MCF 10A (cell line): ENCODE results near the gene MTUS2. TPM values are rescaled to one million over a fixed set of nuclear protein-coding genes. Genes with fewer than 3 reads are reported as not detected.

ENCODE experiments used
- BruUV-seq: library from RNA; stranded (reverse); fragments of 400-500 nt; replicated peaks from 2 replicates; lab custom pipeline; 2021; lab: Mats Ljungman, UMichigan
- CTCF ChIA-PET: fragments of 300-600 bp; sonication (Branson Sonifier 250); formaldehyde crosslinking; extraction: SDS; loops from one replicate; lab custom pipeline; 2021; ENCODE audit warnings: antibody characterized with exemption, inconsistent platforms; lab: Yijun Ruan, JAX
- POLR2A ChIA-PET: fragments of 300-600, 350-650 bp; sonication (Branson Sonifier 250); formaldehyde crosslinking; extraction: SDS; loops from one replicate; lab custom pipeline; 2020; ENCODE audit warnings: antibody characterized with exemption, inconsistent platforms; lab: Yijun Ruan, JAX
- DNase-seq: peaks from one replicate; pipeline ENCODE4 v3.0.0-alpha.2; 2018; ENCODE audit not compliant: unreplicated experiment
- H3K27ac Mint-ChIP-seq: one replicate; pipeline ENCODE4 v1.8.0; 2022; ENCODE audit warnings: mild to moderate bottlenecking, low read depth, mixed read lengths; ENCODE audit not compliant: unreplicated experiment
- H3K27me3 Mint-ChIP-seq: one replicate; pipeline ENCODE4 v1.8.0; 2022; ENCODE audit warnings: mixed read lengths; ENCODE audit not compliant: insufficient read depth, unreplicated experiment
- H3K36me3 Mint-ChIP-seq: one replicate; pipeline ENCODE4 v1.8.0; 2022; ENCODE audit warnings: mild to moderate bottlenecking, moderate library complexity, mixed read lengths; ENCODE audit not compliant: insufficient read depth, unreplicated experiment
- H3K4me1 Mint-ChIP-seq: one replicate; pipeline ENCODE4 v1.8.0; 2022; ENCODE audit warnings: mixed read lengths; ENCODE audit not compliant: insufficient read depth, unreplicated experiment
- H3K4me3 Mint-ChIP-seq: one replicate; pipeline ENCODE4 v1.8.0; 2022; ENCODE audit warnings: mild to moderate bottlenecking, moderate library complexity, mixed read lengths; ENCODE audit not compliant: unreplicated experiment
- H3K9me3 Mint-ChIP-seq: one replicate; pipeline ENCODE4 v1.8.0; 2022; ENCODE audit warnings: mixed read lengths; ENCODE audit not compliant: unreplicated experiment
- intact Hi-C: fragments of 100-400 bp; cut with micrococcal nuclease; formaldehyde crosslinking; loops from 2 replicates; pipeline ENCODE4 v1.14.1; 2022
- total RNA-seq: library from RNA; stranded (reverse); gene quantifications from 2 replicates; pipeline ENCODE4 v1.2.3, GENCODE V29; 2022
- TF ChIP-seq, protein P1 (sequence below): fragments of 200-600 bp; IDR thresholded peaks from one replicate; pipeline ENCODE4 v1.8.0; 2022; ENCODE audit warnings: antibody characterized with exemption, mild to moderate bottlenecking; ENCODE audit not compliant: unreplicated experiment

Gene MTUS2
- total RNA-seq, 1 experiment from 2014 or later: not detected

DNA sequence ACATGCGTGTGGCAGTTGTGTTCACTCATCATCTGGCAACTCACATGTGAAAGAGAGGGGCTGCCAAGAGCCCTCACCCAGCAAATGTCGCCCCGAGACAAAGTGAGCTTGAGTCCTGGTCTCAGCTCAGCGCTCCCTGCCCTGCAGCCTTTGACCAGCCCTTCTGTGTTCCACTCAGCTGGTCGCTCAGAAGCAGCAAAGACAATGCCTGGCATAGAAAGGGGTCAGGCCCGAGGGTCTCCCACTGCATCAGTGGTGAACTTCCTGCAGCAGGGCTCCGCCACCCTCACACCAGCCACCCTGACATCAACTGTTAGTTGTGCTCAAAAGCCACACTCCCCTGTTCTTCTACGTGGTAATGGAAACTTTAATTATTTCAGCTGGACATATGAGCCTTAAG lies 707.4 kb downstream of the MTUS2 start:
- H3K27ac Mint-ChIP-seq: no peak overlapping the region
- H3K4me3 Mint-ChIP-seq: no peak overlapping the region
- no TSS peak for BruUV-seq
- H3K36me3 Mint-ChIP-seq: peaks cover 86% of the 10 kb centered on the region
- no peaks in the 10 kb centered on the region for H3K4me1 Mint-ChIP-seq
- no peaks in the 10 kb centered on the region for H3K27me3 Mint-ChIP-seq
- no peak for DNase-seq
- H3K9me3 Mint-ChIP-seq: no peaks in the 10 kb centered on the region
- intact Hi-C loops: no loop called here
- ChIA-PET CTCF (interaction anchor here (0.7 kb wide), 1 partner anchor 571 kb away, joined by 3 read pairs; no protein-coding TSS in a partner anchor), POLR2A (interaction anchor here (0.6 to 0.8 kb wide), 3 partner anchors 12 to 40 kb away, joined by 3 to 4 read pairs (median 3); no protein-coding TSS in a partner anchor)
- TF ChIP-seq, protein P1, sequence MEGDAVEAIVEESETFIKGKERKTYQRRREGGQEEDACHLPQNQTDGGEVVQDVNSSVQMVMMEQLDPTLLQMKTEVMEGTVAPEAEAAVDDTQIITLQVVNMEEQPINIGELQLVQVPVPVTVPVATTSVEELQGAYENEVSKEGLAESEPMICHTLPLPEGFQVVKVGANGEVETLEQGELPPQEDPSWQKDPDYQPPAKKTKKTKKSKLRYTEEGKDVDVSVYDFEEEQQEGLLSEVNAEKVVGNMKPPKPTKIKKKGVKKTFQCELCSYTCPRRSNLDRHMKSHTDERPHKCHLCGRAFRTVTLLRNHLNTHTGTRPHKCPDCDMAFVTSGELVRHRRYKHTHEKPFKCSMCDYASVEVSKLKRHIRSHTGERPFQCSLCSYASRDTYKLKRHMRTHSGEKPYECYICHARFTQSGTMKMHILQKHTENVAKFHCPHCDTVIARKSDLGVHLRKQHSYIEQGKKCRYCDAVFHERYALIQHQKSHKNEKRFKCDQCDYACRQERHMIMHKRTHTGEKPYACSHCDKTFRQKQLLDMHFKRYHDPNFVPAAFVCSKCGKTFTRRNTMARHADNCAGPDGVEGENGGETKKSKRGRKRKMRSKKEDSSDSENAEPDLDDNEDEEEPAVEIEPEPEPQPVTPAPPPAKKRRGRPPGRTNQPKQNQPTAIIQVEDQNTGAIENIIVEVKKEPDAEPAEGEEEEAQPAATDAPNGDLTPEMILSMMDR: no peak

DNA sequence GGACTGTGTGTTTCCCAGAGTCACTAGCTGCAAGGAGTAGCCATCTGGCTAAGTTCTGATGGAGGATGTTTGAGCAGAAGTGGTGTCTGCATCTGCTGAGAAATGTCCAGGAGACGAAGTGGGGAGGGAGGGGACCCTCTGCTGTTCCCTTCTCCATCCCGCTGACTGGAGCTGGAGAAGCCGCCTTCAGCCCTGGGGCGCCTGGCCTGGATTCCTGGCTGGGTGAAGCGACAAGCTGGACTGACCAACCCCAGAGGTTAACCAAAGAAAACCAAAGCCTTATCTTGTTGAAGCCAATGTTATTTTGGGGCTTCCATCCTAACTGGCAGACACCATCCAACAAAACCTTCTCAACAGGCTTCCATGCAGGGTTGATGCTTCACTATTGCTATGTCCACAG lies 707.8 kb downstream of the MTUS2 start:
- Mint-ChIP-seq H3K4me1 (no peaks in the 10 kb centered on the region), H3K36me3 (peaks cover 89% of the 10 kb centered on the region), H3K4me3 (no peak overlapping the region), H3K27ac (no peak overlapping the region), H3K9me3 (no peaks in the 10 kb centered on the region), H3K27me3 (no peaks in the 10 kb centered on the region)
- BruUV-seq: no TSS peak
- intact Hi-C loops: no loop called here
- TF ChIP-seq, protein P1: no peak
- ChIA-PET CTCF (no interaction called here), POLR2A (interaction anchor here (0.8 kb wide), 1 partner anchor 12 kb away, joined by 4 read pairs; no protein-coding TSS in a partner anchor)
- DNase-seq: no peak

DNA sequence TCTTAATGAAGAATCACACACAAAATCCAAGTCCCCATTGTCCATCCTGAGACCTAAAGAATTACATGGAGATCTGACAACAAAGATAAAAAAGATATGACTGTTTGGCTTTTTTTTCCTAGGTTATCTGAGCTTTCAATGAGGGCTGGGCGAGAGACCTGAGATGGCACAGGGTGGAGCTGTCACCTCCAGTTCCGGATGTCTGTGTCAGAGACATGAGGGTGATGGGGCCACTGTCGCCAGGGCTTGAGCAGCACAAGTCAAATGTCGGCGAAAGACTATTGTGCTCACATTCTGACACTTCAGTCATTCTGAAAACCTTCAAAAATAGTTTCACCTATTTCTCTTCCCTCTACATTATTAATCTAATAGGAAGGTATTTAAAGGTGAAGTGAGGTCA lies 709.6 kb downstream of the MTUS2 start:
- POLR2A ChIA-PET: no interaction called here
- H3K27me3 Mint-ChIP-seq: no peaks in the 10 kb centered on the region

DNA sequence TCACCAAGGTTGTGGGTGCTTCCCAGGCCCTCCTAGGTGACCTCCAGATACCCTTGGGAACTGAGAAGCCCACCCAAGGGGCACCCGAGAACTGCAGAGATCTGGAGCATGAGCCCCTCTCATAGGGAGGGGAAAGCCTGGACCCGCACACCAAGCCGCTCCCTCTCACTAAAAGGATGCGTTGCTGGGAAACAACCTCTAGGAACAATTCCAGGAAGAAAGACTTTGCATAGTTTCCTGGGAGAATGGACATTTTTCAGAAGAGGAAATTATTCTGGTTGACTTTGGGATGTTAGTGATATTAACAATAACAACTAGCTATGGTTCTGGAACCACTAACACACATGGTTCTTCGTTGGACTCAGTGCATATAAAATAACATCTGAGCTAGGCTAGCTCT lies 710.8 kb downstream of the MTUS2 start:
- no peaks in the 10 kb centered on the region for H3K4me1 Mint-ChIP-seq
- no peaks in the 10 kb centered on the region for H3K27me3 Mint-ChIP-seq

More for the DNA sequence above, 709.6 kb downstream of the MTUS2 start:
- H3K9me3 Mint-ChIP-seq: no peaks in the 10 kb centered on the region
- no peaks in the 10 kb centered on the region for H3K4me1 Mint-ChIP-seq
- DNase-seq: no peak
- intact Hi-C loops: no loop called here
- no peak overlapping the region for H3K27ac Mint-ChIP-seq
- CTCF ChIA-PET: interaction anchor here (0.6 kb wide), 1 partner anchor 48 kb away, joined by 5 read pairs; no protein-coding TSS in a partner anchor
- no TSS peak for BruUV-seq
- no peak overlapping the region for H3K4me3 Mint-ChIP-seq
- H3K36me3 Mint-ChIP-seq: peaks cover 92% of the 10 kb centered on the region
- TF ChIP-seq, protein P1: no peak

More for the DNA sequence above, 710.8 kb downstream of the MTUS2 start:
- no peaks in the 10 kb centered on the region for H3K9me3 Mint-ChIP-seq
- ChIA-PET POLR2A (interaction anchor here (0.7 to 1.2 kb wide), 3 partner anchors 23 to 65 kb away, joined by 3 to 4 read pairs (median 3); no protein-coding TSS in a partner anchor), CTCF (interaction anchor here (0.7 to 1.7 kb wide), 2 partner anchors 11 to 23 kb away, joined by 5 to 8 read pairs; no protein-coding TSS in a partner anchor)
- DNase-seq: no peak
- H3K36me3 Mint-ChIP-seq: peaks cover 85% of the 10 kb centered on the region
- H3K27ac Mint-ChIP-seq: no peak overlapping the region
- BruUV-seq: no TSS peak
- intact Hi-C loops: no loop called here
- H3K4me3 Mint-ChIP-seq: no peak overlapping the region
- TF ChIP-seq, protein P1: no peak
